WTC11 (cell line): ENCODE data around the gene ILF3.

Source experiments
- NR3C1 ChIP-seq: sonication (generic); formaldehyde crosslinking; conservative IDR thresholded peaks from 2 replicates; pipeline ENCODE4 v1.8.1; 2023; ENCODE audit warnings: low read depth, mild to moderate bottlenecking, missing genetic modification reagents
- TF ChIP-seq, protein P1 (sequence below): sonication (generic); formaldehyde crosslinking; IDR thresholded peaks from 2 replicates; pipeline ENCODE4 v1.8.1; 2023; ENCODE audit warnings: mild to moderate bottlenecking, missing genetic modification reagents, borderline replicate concordance

GRCh38 chr19:10654610-10655456 is 687 bp downstream of the ILF3 start:
- TF ChIP-seq NR3C1 (CRISPR knock-in tag) = no peak
- TF ChIP-seq, protein P1, sequence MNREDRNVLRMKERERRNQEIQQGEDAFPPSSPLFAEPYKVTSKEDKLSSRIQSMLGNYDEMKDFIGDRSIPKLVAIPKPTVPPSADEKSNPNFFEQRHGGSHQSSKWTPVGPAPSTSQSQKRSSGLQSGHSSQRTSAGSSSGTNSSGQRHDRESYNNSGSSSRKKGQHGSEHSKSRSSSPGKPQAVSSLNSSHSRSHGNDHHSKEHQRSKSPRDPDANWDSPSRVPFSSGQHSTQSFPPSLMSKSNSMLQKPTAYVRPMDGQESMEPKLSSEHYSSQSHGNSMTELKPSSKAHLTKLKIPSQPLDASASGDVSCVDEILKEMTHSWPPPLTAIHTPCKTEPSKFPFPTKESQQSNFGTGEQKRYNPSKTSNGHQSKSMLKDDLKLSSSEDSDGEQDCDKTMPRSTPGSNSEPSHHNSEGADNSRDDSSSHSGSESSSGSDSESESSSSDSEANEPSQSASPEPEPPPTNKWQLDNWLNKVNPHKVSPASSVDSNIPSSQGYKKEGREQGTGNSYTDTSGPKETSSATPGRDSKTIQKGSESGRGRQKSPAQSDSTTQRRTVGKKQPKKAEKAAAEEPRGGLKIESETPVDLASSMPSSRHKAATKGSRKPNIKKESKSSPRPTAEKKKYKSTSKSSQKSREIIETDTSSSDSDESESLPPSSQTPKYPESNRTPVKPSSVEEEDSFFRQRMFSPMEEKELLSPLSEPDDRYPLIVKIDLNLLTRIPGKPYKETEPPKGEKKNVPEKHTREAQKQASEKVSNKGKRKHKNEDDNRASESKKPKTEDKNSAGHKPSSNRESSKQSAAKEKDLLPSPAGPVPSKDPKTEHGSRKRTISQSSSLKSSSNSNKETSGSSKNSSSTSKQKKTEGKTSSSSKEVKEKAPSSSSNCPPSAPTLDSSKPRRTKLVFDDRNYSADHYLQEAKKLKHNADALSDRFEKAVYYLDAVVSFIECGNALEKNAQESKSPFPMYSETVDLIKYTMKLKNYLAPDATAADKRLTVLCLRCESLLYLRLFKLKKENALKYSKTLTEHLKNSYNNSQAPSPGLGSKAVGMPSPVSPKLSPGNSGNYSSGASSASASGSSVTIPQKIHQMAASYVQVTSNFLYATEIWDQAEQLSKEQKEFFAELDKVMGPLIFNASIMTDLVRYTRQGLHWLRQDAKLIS (CRISPR knock-in tag) = no peak
